IMR-90 (cell line): ENCODE data around the gene TNFRSF1B. TPM values are rescaled to one million over a fixed set of nuclear protein-coding genes. Genes with fewer than 3 reads are reported as not detected.

ENCODE experiments used
- ATAC-seq: fragments of 200-7000 bp; cut with Tn5 transposase; 2 replicates; pipeline ENCODE4 v1.9.1; 2020; ENCODE audit warnings: low read depth, mild to moderate bottlenecking, moderate library complexity
- BruUV-seq: library from RNA; stranded (reverse); fragments of 400-500 nt; replicated peaks from 2 replicates; lab custom pipeline; 2021; lab: Mats Ljungman, UMichigan
- CTCF ChIA-PET: fragments of 300-600 bp; formaldehyde crosslinking; extraction: SDS; loops from one replicate; lab custom pipeline; 2021; ENCODE audit warnings: antibody characterized with exemption; lab: Yijun Ruan, JAX
- POLR2A ChIA-PET: fragments of 300-600 bp; sonication (Branson Sonifier 250); formaldehyde crosslinking; loops from one replicate; lab custom pipeline; 2022; ENCODE audit warnings: antibody characterized with exemption; ENCODE audit not compliant: unreplicated experiment; lab: Charles Lee
- DNase-seq: peaks from one replicate; pipeline ENCODE4 v3.0.0; 2013
- H2AFZ ChIP-seq: replicated peaks from 2 replicates; pipeline ENCODE3; 2013; ENCODE audit warnings: low read length, mild to moderate bottlenecking; ENCODE audit not compliant: poor library complexity
- H2AK5ac ChIP-seq: 2 replicates; pipeline ENCODE4 v1.6.1; 2013; ENCODE audit warnings: low read depth, low read length, inconsistent platforms
- H2AK9ac ChIP-seq: replicated peaks from 2 replicates; pipeline ENCODE3; 2013; ENCODE audit warnings: mild to moderate bottlenecking, low read depth, low read length, moderate library complexity; ENCODE audit not compliant: poor library complexity
- H2BK120ac ChIP-seq: 2 replicates; pipeline ENCODE4 v1.6.1; 2013; ENCODE audit warnings: low read depth, low read length, inconsistent platforms
- H2BK15ac ChIP-seq: 3 replicates; pipeline ENCODE4 v1.6.1; 2013; ENCODE audit warnings: low read depth, low read length, inconsistent platforms
- H2BK20ac ChIP-seq: 2 replicates; pipeline ENCODE4 v1.6.1; 2013; ENCODE audit warnings: low read depth, mild to moderate bottlenecking, inconsistent platforms, low read length, moderate library complexity
- H2BK5ac ChIP-seq: 2 replicates; pipeline ENCODE4 v1.6.1; 2013; ENCODE audit warnings: mild to moderate bottlenecking, low read depth, low read length, inconsistent platforms; ENCODE audit not compliant: poor library complexity, severe bottlenecking
- H3K14ac ChIP-seq: replicated peaks from 2 replicates; pipeline ENCODE4 v1.6.1; 2013; ENCODE audit warnings: low read depth, low read length, inconsistent platforms
- H3K18ac ChIP-seq: 2 replicates; pipeline ENCODE4 v1.6.1; 2013; ENCODE audit warnings: low read depth, low read length, control low read depth
- H3K23ac ChIP-seq: 2 replicates; pipeline ENCODE4 v1.6.1; 2013; ENCODE audit warnings: low read depth, low read length, inconsistent platforms
- H3K27ac ChIP-seq: 2 replicates; pipeline ENCODE4 v1.5.1; 2013; ENCODE audit warnings: mild to moderate bottlenecking, control low read depth, low read length; ENCODE audit not compliant: insufficient read depth
- H3K27me3 ChIP-seq: 2 replicates; pipeline ENCODE4 v1.6.1; 2013; ENCODE audit warnings: low read length; ENCODE audit not compliant: control insufficient read depth, insufficient read depth
- H3K36me3 ChIP-seq: 2 replicates; pipeline ENCODE4 v1.6.1; 2013; ENCODE audit warnings: low read length, mixed read lengths; ENCODE audit not compliant: control insufficient read depth, insufficient read depth
- H3K4ac ChIP-seq: 2 replicates; pipeline ENCODE4 v1.6.1; 2013; ENCODE audit warnings: low read depth, low read length, inconsistent platforms
- H3K4me1 ChIP-seq: 2 replicates; pipeline ENCODE4 v1.6.1; 2013; ENCODE audit warnings: low read length, mixed read lengths; ENCODE audit not compliant: control insufficient read depth, insufficient read depth
- H3K4me2 ChIP-seq: 2 replicates; pipeline ENCODE4 v1.6.1; 2013; ENCODE audit warnings: low read depth, mild to moderate bottlenecking, control low read depth, low read length, moderate library complexity
- H3K4me3 ChIP-seq: 2 replicates; pipeline ENCODE4 v1.5.1; 2013; ENCODE audit warnings: low read depth, mild to moderate bottlenecking, control low read depth, low read length, moderate library complexity; ENCODE audit not compliant: insufficient read depth
- H3K56ac ChIP-seq: 2 replicates; pipeline ENCODE4 v1.6.1; 2013; ENCODE audit warnings: low read length, inconsistent platforms; ENCODE audit not compliant: insufficient read depth; ENCODE audit errors: extremely low read depth
- H3K79me1 ChIP-seq, 2 experiments: 2 replicates each; pipeline ENCODE4 v1.6.1; 2013; ENCODE audit warnings: low read length in 2 of 2, inconsistent platforms in 1 of 2, low read depth in 1 of 2
- H3K9ac ChIP-seq: 2 replicates; pipeline ENCODE4 v1.6.1; 2013; ENCODE audit warnings: low read depth, low read length, control low read depth
- H3K9me1 ChIP-seq: 2 replicates; pipeline ENCODE4 v1.6.1; 2013; ENCODE audit warnings: low read length, inconsistent platforms; ENCODE audit not compliant: insufficient read depth
- H3K9me3 ChIP-seq: 2 replicates; pipeline ENCODE4 v1.6.1; 2013; ENCODE audit warnings: low read length; ENCODE audit not compliant: control insufficient read depth, insufficient read depth
- H4K20me1 ChIP-seq: 2 replicates; pipeline ENCODE4 v1.6.1; 2013; ENCODE audit warnings: low read length, inconsistent platforms; ENCODE audit not compliant: insufficient read depth
- H4K5ac ChIP-seq: 2 replicates; pipeline ENCODE4 v1.6.1; 2013; ENCODE audit warnings: mild to moderate bottlenecking, low read depth, low read length, control low read depth
- H4K8ac ChIP-seq, 2 experiments: 2 replicates each; pipeline ENCODE4 v1.6.1; 2013; ENCODE audit warnings: low read depth in 2 of 2, low read length in 2 of 2, control low read depth in 1 of 2, inconsistent platforms in 1 of 2
- H4K91ac ChIP-seq: 2 replicates; pipeline ENCODE4 v1.6.1; 2013; ENCODE audit warnings: low read depth, low read length, inconsistent platforms; ENCODE audit not compliant: insufficient read depth
- BHLHE40 ChIP-seq: fragments of 150-350 bp; IDR thresholded peaks from 2 replicates; pipeline ENCODE4 v1.6.1; 2016; ENCODE audit warnings: mild to moderate bottlenecking, low read depth, low read length
- CEBPB ChIP-seq: IDR thresholded peaks from 2 replicates; pipeline ENCODE4 v1.6.1; 2012; ENCODE audit warnings: low read depth, low read length, improper control_type of control experiment
- CTCF ChIP-seq: conservative IDR thresholded peaks from 2 replicates; pipeline ENCODE4 v1.5.1; 2012; ENCODE audit warnings: mild to moderate bottlenecking, low read depth, low read length, improper control_type of control experiment
- ELK1 ChIP-seq: fragments of 150-350 bp; IDR thresholded peaks from 2 replicates; pipeline ENCODE4 v1.6.1; 2016; ENCODE audit warnings: low read depth, mild to moderate bottlenecking, low read length, moderate library complexity, borderline replicate concordance
- FOS ChIP-seq: fragments of 150-350 bp; IDR thresholded peaks from 2 replicates; pipeline ENCODE4 v1.6.1; 2016; ENCODE audit warnings: low read depth, low read length
- MAFK ChIP-seq: IDR thresholded peaks from 2 replicates; pipeline ENCODE4 v1.6.1; 2012; ENCODE audit warnings: low read depth, low read length, improper control_type of control experiment
- MAZ ChIP-seq: IDR thresholded peaks from 2 replicates; pipeline ENCODE4 v1.6.1; 2012; ENCODE audit warnings: low read depth, mild to moderate bottlenecking, low read length, improper control_type of control experiment, moderate library complexity, borderline replicate concordance
- MXI1 ChIP-seq: IDR thresholded peaks from 2 replicates; pipeline ENCODE4 v1.6.1; 2012; ENCODE audit warnings: low read depth, mild to moderate bottlenecking, low read length, moderate library complexity, borderline replicate concordance
- NFE2L2 ChIP-seq: fragments of 150-350 bp; IDR thresholded peaks from 2 replicates; pipeline ENCODE4 v1.6.1; 2016; ENCODE audit warnings: low read depth, mild to moderate bottlenecking, low read length
- POLR2A ChIP-seq: IDR thresholded peaks from 2 replicates; pipeline ENCODE4 v1.6.1; 2012; ENCODE audit warnings: mild to moderate bottlenecking, low read depth, low read length
- RAD21 ChIP-seq: IDR thresholded peaks from 2 replicates; pipeline ENCODE4 v1.6.1; 2012; ENCODE audit warnings: low read length, improper control_type of control experiment
- RCOR1 ChIP-seq: IDR thresholded peaks from 2 replicates; pipeline ENCODE4 v1.6.1; 2012; ENCODE audit warnings: mild to moderate bottlenecking, low read length, improper control_type of control experiment; ENCODE audit not compliant: insufficient replicate concordance
- RFX5 ChIP-seq: IDR thresholded peaks from 2 replicates; pipeline ENCODE4 v1.8.0; 2012; ENCODE audit warnings: low read depth, mild to moderate bottlenecking, low read length, moderate library complexity
- SMC3 ChIP-seq: fragments of 150-350 bp; IDR thresholded peaks from 2 replicates; pipeline ENCODE4 v1.6.1; 2016; ENCODE audit warnings: low read depth, mild to moderate bottlenecking, antibody characterized with exemption, low read length, moderate library complexity
- USF2 ChIP-seq: fragments of 150-350 bp; IDR thresholded peaks from 2 replicates; pipeline ENCODE4 v1.6.1; 2017; ENCODE audit warnings: mild to moderate bottlenecking, antibody characterized with exemption, low read length, low read depth
- WGBS, 2 experiments: methylation state at CpG; one replicate each; pipeline versions ENCODE4 v1.1.5 to v1.1.7; 2013; ENCODE audit warnings: missing lambda C conversion rate in 2 of 2; ENCODE audit not compliant: insufficient read length in 1 of 2; ENCODE audit errors: extremely low coverage in 2 of 2; 5-methylcytosine and 5-hydroxymethylcytosine counted together
- dilution Hi-C: fragments of 300-500 bp; cut with HindIII; formaldehyde crosslinking; loops from one replicate; pipeline ENCODE4 v1.14.3; 2018; ENCODE audit warnings: low sequenced_read_pairs; ENCODE audit not compliant: unreplicated experiment
- in situ Hi-C: fragments of 300-500 bp; cut with MboI; formaldehyde crosslinking; loops from 3 replicates; pipeline ENCODE4 v1.14.3; 2019; ENCODE audit warnings: low sequenced_read_pairs, inconsistent platforms, mixed read lengths
- intact Hi-C: fragments of 100-400 bp; cut with micrococcal nuclease; formaldehyde crosslinking; loops from 2 replicates; pipeline ENCODE4 v1.10.0; 2022
- polyA plus RNA-seq, 3 experiments: library from polyadenylated mRNA; depleted of rRNA; stranded (reverse); fragments of >200 nt; gene quantifications; 2 replicates each; pipeline ENCODE4 v1.2.3, GENCODE V29; 2012; ENCODE audit warnings: low replicate concordance in 1 of 3
- total RNA-seq: library from RNA; depleted of rRNA; stranded (reverse); fragments of >200 nt; gene quantifications from 2 replicates; pipeline ENCODE4 v1.2.3, GENCODE V29; 2012

TNFRSF1B gene
- total and polyA plus RNA-seq, 2 of the 4 experiments (the other 2 are of a cell fraction) = 4.3 to 8.9 TPM

GRCh38 chr1:12143631-12144155 lies 23.1 kb upstream of the TNFRSF1B start:
- Histone ChIP-seq H4K20me1 (no peaks in the 10 kb centered on the region), H3K27me3 (no peaks in the 10 kb centered on the region), H3K79me1 (no peaks in the 10 kb centered on the region), H4K91ac (peak overlapping the region; percentile 96), H4K5ac (peak overlapping the region; percentile 93), H3K4me1 (peaks cover 22% of the 10 kb centered on the region), H3K9me1 (peaks cover 13% of the 10 kb centered on the region), H3K4ac (peak overlapping the region; percentile 90), H2BK15ac (peak overlapping the region; percentile 56; the same call in 2 of the 3 replicates), H2AK5ac (peak overlapping the region; percentile 94), H2BK20ac (peak overlapping the region; percentile 88), H3K18ac (peak overlapping the region; percentile 82), H2AK9ac (peak overlapping the region; percentile 94), H3K56ac (0 out of 2 replicates have a peak overlapping the region, but pooled peaks have one; percentile 23), H3K9me3 (no peaks in the 10 kb centered on the region), H2BK5ac (peak overlapping the region; percentile 89), H3K14ac (peak overlapping the region; percentile 82; the same call in 1 of the 2 replicates), H4K8ac (peak overlapping the region; percentile 77 to 99), H3K23ac (peak overlapping the region; percentile 69; the same call in 1 of the 2 replicates), H3K9ac (0 out of 2 replicates have a peak overlapping the region, but pooled peaks have one; percentile 5), H3K27ac (peak overlapping the region; percentile 89), H2AFZ (peak overlapping the region; percentile 93), H3K4me2 (no peak overlapping the region), H2BK120ac (peak overlapping the region; percentile 96), H3K36me3 (no peaks in the 10 kb centered on the region), H3K4me3 (no peak overlapping the region)
- ChIA-PET CTCF (interaction anchor here (0.6 kb wide), 1 partner anchor 935 kb away, joined by 3 read pairs; no protein-coding TSS in a partner anchor), POLR2A (no interaction called here)
- ATAC-seq (peak; percentile 97), DNase-seq (peak; percentile 98)
- intact Hi-C loops (no loop called here), dilution Hi-C loops (no loop called here), in situ Hi-C loops (no loop called here)
- BruUV-seq = no TSS peak
- WGBS, 2 experiments = 6% methylated on average over 11 of the region's 17 CpGs; no CpG with 5 or more reads in 1 of the 2 experiments
- peak; percentile 43 for TF ChIP-seq FOS
- TF ChIP-seq RAD21 = peak; percentile 37
- no peak for TF ChIP-seq POLR2A
- no peak for TF ChIP-seq MAFK
- TF ChIP-seq RFX5 = no peak
- TF ChIP-seq USF2 = peak; percentile 93
- no peak for TF ChIP-seq RCOR1
- TF ChIP-seq ELK1 = no peak
- TF ChIP-seq SMC3 = 0 out of 2 replicates have a peak, but pooled peaks have one; percentile 25
- TF ChIP-seq MXI1 = peak; percentile 96
- no peak; the same call in 1 of the 2 replicates for TF ChIP-seq MAZ
- TF ChIP-seq NFE2L2 = no peak
- peak; percentile 87 for TF ChIP-seq BHLHE40
- peak; percentile 86 for TF ChIP-seq CEBPB
- no peak; the same call in 1 of the 2 replicates for TF ChIP-seq CTCF
